Panc1 (cell line): Measurements from ENCODE around the gene ASTN2.

Experiments used
- POLR2AphosphoS5 ChIP-seq: IDR thresholded peaks from 2 replicates; pipeline ENCODE4 v1.6.1; 2012; ENCODE audit warnings: mild to moderate bottlenecking, low read depth, low read length, moderate library complexity
- SIN3A ChIP-seq: IDR thresholded peaks from 2 replicates; pipeline ENCODE4 v1.6.1; 2012; ENCODE audit warnings: low read depth, mild to moderate bottlenecking, low read length, moderate library complexity, borderline replicate concordance; ENCODE audit not compliant: insufficient read depth
- TCF7L2 ChIP-seq: IDR thresholded peaks from 2 replicates; pipeline ENCODE4 v1.6.1; 2011; ENCODE audit warnings: mild to moderate bottlenecking, low read depth, low read length, inconsistent platforms
- TF ChIP-seq, protein P1 (sequence below): fragments of 450-650 bp; IDR thresholded peaks from 2 replicates; pipeline ENCODE4 v1.5.1; 2017; ENCODE audit warnings: mild to moderate bottlenecking
- TF ChIP-seq, protein P2 (sequence below), 2 experiments: IDR thresholded peaks; 2 replicates each; pipeline ENCODE4 v1.6.1; 2011 to 2012; ENCODE audit warnings: low read depth in 2 of 2, control low read depth in 1 of 2, low read length in 1 of 2, mild to moderate bottlenecking in 1 of 2, moderate library complexity in 1 of 2; ENCODE audit not compliant: insufficient read depth in 1 of 2

DNA sequence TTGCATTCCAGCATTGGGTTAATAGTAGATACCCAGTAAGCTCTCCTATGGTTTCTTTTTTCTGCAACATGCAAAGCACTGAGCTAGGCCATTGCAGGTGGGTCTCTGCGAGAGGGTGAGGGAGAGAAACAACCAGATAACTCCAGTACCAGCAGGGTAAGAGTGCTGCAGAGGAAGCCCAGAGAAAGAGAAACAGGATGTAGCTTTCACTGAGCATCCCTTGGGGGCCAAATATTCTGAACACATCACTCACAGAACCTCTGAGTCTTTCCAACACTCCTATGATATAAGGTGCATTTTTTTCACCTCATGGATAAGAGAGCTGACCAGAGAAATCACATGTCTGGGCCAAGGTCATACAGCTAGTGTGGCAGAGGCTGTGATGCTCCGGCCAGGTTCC lies 651.1 kb downstream of the ASTN2 start:
- TF ChIP-seq, protein P1, sequence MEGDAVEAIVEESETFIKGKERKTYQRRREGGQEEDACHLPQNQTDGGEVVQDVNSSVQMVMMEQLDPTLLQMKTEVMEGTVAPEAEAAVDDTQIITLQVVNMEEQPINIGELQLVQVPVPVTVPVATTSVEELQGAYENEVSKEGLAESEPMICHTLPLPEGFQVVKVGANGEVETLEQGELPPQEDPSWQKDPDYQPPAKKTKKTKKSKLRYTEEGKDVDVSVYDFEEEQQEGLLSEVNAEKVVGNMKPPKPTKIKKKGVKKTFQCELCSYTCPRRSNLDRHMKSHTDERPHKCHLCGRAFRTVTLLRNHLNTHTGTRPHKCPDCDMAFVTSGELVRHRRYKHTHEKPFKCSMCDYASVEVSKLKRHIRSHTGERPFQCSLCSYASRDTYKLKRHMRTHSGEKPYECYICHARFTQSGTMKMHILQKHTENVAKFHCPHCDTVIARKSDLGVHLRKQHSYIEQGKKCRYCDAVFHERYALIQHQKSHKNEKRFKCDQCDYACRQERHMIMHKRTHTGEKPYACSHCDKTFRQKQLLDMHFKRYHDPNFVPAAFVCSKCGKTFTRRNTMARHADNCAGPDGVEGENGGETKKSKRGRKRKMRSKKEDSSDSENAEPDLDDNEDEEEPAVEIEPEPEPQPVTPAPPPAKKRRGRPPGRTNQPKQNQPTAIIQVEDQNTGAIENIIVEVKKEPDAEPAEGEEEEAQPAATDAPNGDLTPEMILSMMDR, result no peak
- TF ChIP-seq POLR2AphosphoS5 (no peak), TCF7L2 (no peak), SIN3A (no peak)
- TF ChIP-seq, protein P2, sequence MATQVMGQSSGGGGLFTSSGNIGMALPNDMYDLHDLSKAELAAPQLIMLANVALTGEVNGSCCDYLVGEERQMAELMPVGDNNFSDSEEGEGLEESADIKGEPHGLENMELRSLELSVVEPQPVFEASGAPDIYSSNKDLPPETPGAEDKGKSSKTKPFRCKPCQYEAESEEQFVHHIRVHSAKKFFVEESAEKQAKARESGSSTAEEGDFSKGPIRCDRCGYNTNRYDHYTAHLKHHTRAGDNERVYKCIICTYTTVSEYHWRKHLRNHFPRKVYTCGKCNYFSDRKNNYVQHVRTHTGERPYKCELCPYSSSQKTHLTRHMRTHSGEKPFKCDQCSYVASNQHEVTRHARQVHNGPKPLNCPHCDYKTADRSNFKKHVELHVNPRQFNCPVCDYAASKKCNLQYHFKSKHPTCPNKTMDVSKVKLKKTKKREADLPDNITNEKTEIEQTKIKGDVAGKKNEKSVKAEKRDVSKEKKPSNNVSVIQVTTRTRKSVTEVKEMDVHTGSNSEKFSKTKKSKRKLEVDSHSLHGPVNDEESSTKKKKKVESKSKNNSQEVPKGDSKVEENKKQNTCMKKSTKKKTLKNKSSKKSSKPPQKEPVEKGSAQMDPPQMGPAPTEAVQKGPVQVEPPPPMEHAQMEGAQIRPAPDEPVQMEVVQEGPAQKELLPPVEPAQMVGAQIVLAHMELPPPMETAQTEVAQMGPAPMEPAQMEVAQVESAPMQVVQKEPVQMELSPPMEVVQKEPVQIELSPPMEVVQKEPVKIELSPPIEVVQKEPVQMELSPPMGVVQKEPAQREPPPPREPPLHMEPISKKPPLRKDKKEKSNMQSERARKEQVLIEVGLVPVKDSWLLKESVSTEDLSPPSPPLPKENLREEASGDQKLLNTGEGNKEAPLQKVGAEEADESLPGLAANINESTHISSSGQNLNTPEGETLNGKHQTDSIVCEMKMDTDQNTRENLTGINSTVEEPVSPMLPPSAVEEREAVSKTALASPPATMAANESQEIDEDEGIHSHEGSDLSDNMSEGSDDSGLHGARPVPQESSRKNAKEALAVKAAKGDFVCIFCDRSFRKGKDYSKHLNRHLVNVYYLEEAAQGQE (IDR thresholded peaks at IDR 0.05; ENCODE audit: insufficient read depth in 1 of 2, low read depth in 2 of 2, low read length in 1 of 2), result no peak
